GM12873 (cell line): ENCODE data around the gene APMAP.

Experiments used
- CTCF ChIP-seq: IDR thresholded peaks from 2 replicates; pipeline ENCODE4 v1.5.1; 2012; ENCODE audit warnings: low read depth, mild to moderate bottlenecking, moderate library complexity, low read length, control low read depth; ENCODE audit not compliant: insufficient read depth; ENCODE audit errors: missing control alignments

The APMAP gene

GRCh38 chr20:24942679-24943078 is 49.9 kb downstream of the APMAP start:
- no peak for TF ChIP-seq CTCF

- TF ChIP-seq CTCF: no peak
Measured at GRCh38 chr20:24939036-24939435, 53.5 kb downstream of the APMAP start.

- no peak for TF ChIP-seq CTCF
Measured at GRCh38 chr20:24938498-24938897, 54.1 kb downstream of the APMAP start.

GRCh38 chr20:24937579-24937978 is 55.0 kb downstream of the APMAP start:
- TF ChIP-seq CTCF: no peak

- no peak for TF ChIP-seq CTCF
Measured at GRCh38 chr20:24936526-24937407, 55.8 kb downstream of the APMAP start.

- no peak for TF ChIP-seq CTCF
Measured at GRCh38 chr20:24935766-24936525, 56.6 kb downstream of the APMAP start.

GRCh38 chr20:24935140-24935539 is 57.4 kb downstream of the APMAP start:
- no peak for TF ChIP-seq CTCF
